ENCODE data around the gene ZNF532.

- TF ChIP-seq CTCF (optimal IDR thresholded peaks at IDR 0.05 in 1 of 3, IDR thresholded peaks at IDR 0.05 in 1 of 3, conservative IDR thresholded peaks at IDR 0.05 in 1 of 3; ENCODE audit: extremely low read depth in 1 of 3, insufficient read depth in 2 of 3, low read length in 3 of 3) (no peak), EZH2 (IDR thresholded peaks at IDR 0.05; ENCODE audit: low read length) (no peak)
Observed at GRCh38 chr18:58878640-58879039, 14.0 kb downstream of the ZNF532 start.

All from keratinocyte (primary cell).